OCI-LY1 (cell line): ENCODE measurements around the gene CAPN10.

Experiments used
- H2AFZ ChIP-seq: fragments of 200-600 bp; sonication (generic), shearing (Covaris generic); 2 replicates; pipeline ENCODE4 v1.6.0; 2014; ENCODE audit warnings: antibody characterized with exemption, mild to moderate bottlenecking, low read length
- H3F3A ChIP-seq: fragments of 200-600 bp; sonication (generic), shearing (Covaris generic); 2 replicates; pipeline ENCODE4 v1.6.0; 2014; ENCODE audit warnings: mild to moderate bottlenecking, antibody characterized with exemption, low read length, moderate library complexity; ENCODE audit not compliant: insufficient read depth
- H3K27ac ChIP-seq: fragments of 200-600 bp; sonication (generic); 2 replicates; pipeline ENCODE4 v1.5.1; 2014; ENCODE audit warnings: low read length, mixed run types, mild to moderate bottlenecking, low read depth; ENCODE audit not compliant: poor library complexity, severe bottlenecking
- H3K27me3 ChIP-seq: fragments of 200-600 bp; sonication (generic); 2 replicates; pipeline ENCODE4 v1.6.0; 2014; ENCODE audit warnings: antibody characterized with exemption, mild to moderate bottlenecking, low read length, moderate library complexity; ENCODE audit not compliant: insufficient read depth
- H3K36me3 ChIP-seq: fragments of 200-600 bp; sonication (generic); 2 replicates; pipeline ENCODE4 v1.6.1; 2014; ENCODE audit warnings: mild to moderate bottlenecking, antibody characterized with exemption, low read length, moderate library complexity, mixed read lengths; ENCODE audit not compliant: insufficient read depth
- H3K4me1 ChIP-seq: fragments of 200-600 bp; sonication (generic); 2 replicates; pipeline ENCODE4 v1.5.1; 2014; ENCODE audit warnings: mild to moderate bottlenecking, low read length, moderate library complexity; ENCODE audit not compliant: insufficient read depth, severe bottlenecking
- H3K4me2 ChIP-seq: fragments of 200-600 bp; sonication (generic), shearing (Covaris generic); 2 replicates; pipeline ENCODE4 v1.6.1; 2014; ENCODE audit warnings: low read length
- H3K4me3 ChIP-seq: fragments of 200-600 bp; sonication (generic); 2 replicates; pipeline ENCODE4 v1.5.1; 2014; ENCODE audit warnings: low read length, low read depth, mild to moderate bottlenecking, mixed read lengths; ENCODE audit not compliant: poor library complexity, severe bottlenecking
- H3K79me2 ChIP-seq: fragments of 200-600 bp; shearing (Covaris generic); 2 replicates; pipeline ENCODE4 v1.6.1; 2016; ENCODE audit warnings: mixed run types, low read length, mixed read lengths; ENCODE audit not compliant: insufficient read depth
- H3K9ac ChIP-seq: fragments of 200-600 bp; sonication (generic), shearing (Covaris generic); 2 replicates; pipeline ENCODE4 v1.6.1; 2014; ENCODE audit warnings: mild to moderate bottlenecking, low read length, mixed read lengths
- H3K9me2 ChIP-seq: fragments of 200-600 bp; sonication (generic), shearing (Covaris generic); 2 replicates; pipeline ENCODE4 v1.6.1; 2014; ENCODE audit warnings: low read depth, mild to moderate bottlenecking, low read length, mixed read lengths
- H3K9me3 ChIP-seq: fragments of 200-600 bp; shearing (Covaris generic); 2 replicates; pipeline ENCODE4 v1.6.1; 2014; ENCODE audit warnings: low read length, mixed read lengths
- H4K20me1 ChIP-seq: fragments of 200-600 bp; sonication (generic), shearing (Covaris generic); 2 replicates; pipeline ENCODE4 v1.6.0; 2016; ENCODE audit warnings: mild to moderate bottlenecking, low read length; ENCODE audit not compliant: insufficient read depth
- CTCF ChIP-seq: fragments of 200-600 bp; sonication (generic), shearing (Covaris generic); IDR thresholded peaks from 2 replicates; pipeline ENCODE4 v1.5.1; 2017; ENCODE audit warnings: mild to moderate bottlenecking, antibody characterized with exemption, low read length, moderate library complexity, mixed read lengths
- EZH2 ChIP-seq: fragments of 200-600 bp; sonication (generic), shearing (Covaris generic); IDR thresholded peaks from 2 replicates; pipeline ENCODE4 v1.8.0; 2017; ENCODE audit warnings: borderline replicate concordance, mixed run types, mild to moderate bottlenecking, antibody characterized with exemption, low read length, moderate library complexity, mixed read lengths

Gene CAPN10

GRCh38 chr2:240631548-240632305, 45.2 kb downstream of the CAPN10 start:
- no peaks in the 10 kb centered on the region for H3K4me1 ChIP-seq
- no peaks in the 10 kb centered on the region for H3K9me3 ChIP-seq
- H4K20me1 ChIP-seq: no peaks in the 10 kb centered on the region
- no peak overlapping the region for H3K27ac ChIP-seq
- no peaks in the 10 kb centered on the region for H3F3A ChIP-seq
- no peaks in the 10 kb centered on the region for H3K79me2 ChIP-seq
- no peaks in the 10 kb centered on the region for H3K36me3 ChIP-seq
- H3K4me3 ChIP-seq: no peak overlapping the region
- H2AFZ ChIP-seq: no peak overlapping the region
- H3K9ac ChIP-seq: no peak overlapping the region
- H3K27me3 ChIP-seq: no peaks in the 10 kb centered on the region
- no peak for TF ChIP-seq CTCF
- no peak overlapping the region for H3K4me2 ChIP-seq
- no peaks in the 10 kb centered on the region for H3K9me2 ChIP-seq

- Histone ChIP-seq H3K4me3 (no peak overlapping the region), H2AFZ (no peak overlapping the region), H3K27me3 (no peaks in the 10 kb centered on the region), H3K4me1 (no peaks in the 10 kb centered on the region), H3K9me3 (no peaks in the 10 kb centered on the region), H3K9me2 (no peaks in the 10 kb centered on the region), H3K27ac (no peak overlapping the region), H3F3A (no peaks in the 10 kb centered on the region), H4K20me1 (no peaks in the 10 kb centered on the region), H3K9ac (no peak overlapping the region), H3K79me2 (no peaks in the 10 kb centered on the region), H3K4me2 (no peak overlapping the region), H3K36me3 (no peaks in the 10 kb centered on the region)
- TF ChIP-seq CTCF (no peak), EZH2 (no peak)
Measured at GRCh38 chr2:240632306-240632721, 45.8 kb downstream of the CAPN10 start.

GRCh38 chr2:240635121-240635997, 48.8 kb downstream of the CAPN10 start:
- Histone ChIP-seq H3K9ac (no peak overlapping the region), H3K4me1 (no peaks in the 10 kb centered on the region), H3K79me2 (no peaks in the 10 kb centered on the region), H3K9me3 (no peaks in the 10 kb centered on the region), H4K20me1 (no peaks in the 10 kb centered on the region), H3K9me2 (no peaks in the 10 kb centered on the region), H3K27me3 (no peaks in the 10 kb centered on the region), H3K27ac (no peak overlapping the region), H3K4me3 (no peak overlapping the region), H2AFZ (no peak overlapping the region), H3K36me3 (no peaks in the 10 kb centered on the region), H3F3A (no peaks in the 10 kb centered on the region), H3K4me2 (no peak overlapping the region)
- TF ChIP-seq EZH2 (no peak), CTCF (no peak)
